ENCODE data around the gene RUNX2. TPM values are rescaled to one million over a fixed set of nuclear protein-coding genes. Genes with fewer than 3 reads are reported as not detected.

The RUNX2 gene
- total and polyA plus RNA-seq, 2 donors (not counting 1 experiment from before 2014, with no cell fraction given), result 1.3 to 2.4 TPM

- no peak for DNase-seq
- H3K4me1 Mint-ChIP-seq, result peaks cover 28% of the 10 kb centered on the region
- H2AFZ ChIP-seq (ENCODE audit: insufficient read depth, low read depth, low read length, poor library complexity, severe bottlenecking), result no peak overlapping the region
- no peak overlapping the region for H3K4me3 Mint-ChIP-seq
- H3K9me3 ChIP-seq (ENCODE audit: control extremely low read depth in 1 of 3, control insufficient read depth in 2 of 3, insufficient read depth in 1 of 3, low read length in 2 of 3), result peaks cover 0 to 4% (median 0%) of the 10 kb centered on the region in 3 donors
- H3K4me1 ChIP-seq (ENCODE audit: control insufficient read depth in 2 of 2, insufficient read depth in 2 of 2, low read length in 2 of 2), result peaks cover 18 to 19% of the 10 kb centered on the region in 2 donors
- H3K27ac Mint-ChIP-seq, result no peak overlapping the region
- CTCF ChIA-PET, result no interaction called here
- H3K79me2 ChIP-seq (ENCODE audit: control insufficient read depth, insufficient read depth, low read length), result no peaks in the 10 kb centered on the region
- H3K27me3 Mint-ChIP-seq, result peaks cover 37% of the 10 kb centered on the region
- H3K4me3 ChIP-seq (ENCODE audit: control extremely low read depth in 1 of 5, extremely low read depth in 1 of 5, insufficient read depth in 1 of 5, low read depth in 2 of 5, low read length in 4 of 5), result no peak overlapping the region
- H3K27ac ChIP-seq (ENCODE audit: low read length in 2 of 2), result no peak overlapping the region
- POLR2A ChIA-PET, result no interaction called here
- no peak overlapping the region for H3K4me2 ChIP-seq (replicated peaks; ENCODE audit: low read depth, low read length, poor library complexity, severe bottlenecking)
- H3K9me3 Mint-ChIP-seq (ENCODE audit: insufficient read depth), result no peaks in the 10 kb centered on the region
- no peaks in the 10 kb centered on the region for H4K20me1 ChIP-seq (ENCODE audit: control insufficient read depth, insufficient read depth, low read length, poor library complexity, severe bottlenecking)
- peaks cover 0 to 43% (median 31%) of the 10 kb centered on the region in 4 experiments for H3K27me3 ChIP-seq (replicated peaks in 1 of 4; ENCODE audit: control extremely low read depth in 1 of 4, control insufficient read depth in 3 of 4, insufficient read depth in 4 of 4, low read length in 3 of 4)
- no peak overlapping the region for H3K9ac ChIP-seq (ENCODE audit: low read length)
- 14% methylated on average over 1 of the region's 3 CpGs for WGBS (ENCODE audit: insufficient coverage)
- no peaks in the 10 kb centered on the region for H3K36me3 ChIP-seq (replicated peaks in 1 of 2; ENCODE audit: control extremely low read depth in 1 of 2, control insufficient read depth in 1 of 2, extremely low read depth in 1 of 2, insufficient read depth in 2 of 2, low read length in 1 of 2)
- intact Hi-C loops (cut with micrococcal nuclease), result no loop called here
- TF ChIP-seq EZH2 (IDR thresholded peaks at IDR 0.05; ENCODE audit: borderline replicate concordance, insufficient read depth, low read depth, low read length, poor library complexity, severe bottlenecking), result no peak
- TF ChIP-seq CTCF (IDR thresholded peaks at IDR 0.05), result no peak
- ATAC-seq (ENCODE audit: low read depth), result no peak
Measured at GRCh38 chr6:45415788-45416518, 87.8 kb downstream of the RUNX2 start.

- no peaks in the 10 kb centered on the region for H4K20me1 ChIP-seq (ENCODE audit: control insufficient read depth, insufficient read depth, low read length, poor library complexity, severe bottlenecking)
- H3K27me3 ChIP-seq (replicated peaks in 1 of 4; ENCODE audit: control extremely low read depth in 1 of 4, control insufficient read depth in 3 of 4, insufficient read depth in 4 of 4, low read length in 3 of 4), result peaks cover 0 to 48% (median 39%) of the 10 kb centered on the region in 4 experiments
- POLR2A ChIA-PET, result no interaction called here
- no peak overlapping the region for H3K27ac ChIP-seq (ENCODE audit: low read length in 2 of 2)
- ATAC-seq (ENCODE audit: low read depth) (no peak), DNase-seq (no peak)
- CTCF ChIA-PET, result interaction anchor here (4.4 kb wide), 1 partner anchor 761 kb away, joined by 25 read pairs; no protein-coding TSS in a partner anchor
- H3K79me2 ChIP-seq (ENCODE audit: control insufficient read depth, insufficient read depth, low read length), result no peaks in the 10 kb centered on the region
- peaks cover 0 to 4% (median 0%) of the 10 kb centered on the region in 3 donors for H3K9me3 ChIP-seq (ENCODE audit: control extremely low read depth in 1 of 3, control insufficient read depth in 2 of 3, insufficient read depth in 1 of 3, low read length in 2 of 3)
- no CpG with 5 or more reads among the region's 2 CpGs for WGBS (ENCODE audit: insufficient coverage)
- H3K9me3 Mint-ChIP-seq (ENCODE audit: insufficient read depth), result no peaks in the 10 kb centered on the region
- intact Hi-C loops (cut with micrococcal nuclease), result no loop called here
- H3K27ac Mint-ChIP-seq, result no peak overlapping the region
- no peak for TF ChIP-seq EZH2 (IDR thresholded peaks at IDR 0.05; ENCODE audit: borderline replicate concordance, insufficient read depth, low read depth, low read length, poor library complexity, severe bottlenecking)
- no peak for TF ChIP-seq CTCF (IDR thresholded peaks at IDR 0.05)
- H3K27me3 Mint-ChIP-seq, result peaks cover 42% of the 10 kb centered on the region
- no peak overlapping the region for H3K4me3 Mint-ChIP-seq
- peaks cover 34% of the 10 kb centered on the region for H3K4me1 Mint-ChIP-seq
- no peak overlapping the region for H3K4me3 ChIP-seq (ENCODE audit: control extremely low read depth in 1 of 5, extremely low read depth in 1 of 5, insufficient read depth in 1 of 5, low read depth in 2 of 5, low read length in 4 of 5)
- H3K4me1 ChIP-seq (ENCODE audit: control insufficient read depth in 2 of 2, insufficient read depth in 2 of 2, low read length in 2 of 2), result peaks cover 25% of the 10 kb centered on the region in 2 donors
- no peak overlapping the region for H2AFZ ChIP-seq (ENCODE audit: insufficient read depth, low read depth, low read length, poor library complexity, severe bottlenecking)
- H3K4me2 ChIP-seq (replicated peaks; ENCODE audit: low read depth, low read length, poor library complexity, severe bottlenecking), result no peak overlapping the region
- H3K36me3 ChIP-seq (replicated peaks in 1 of 2; ENCODE audit: control extremely low read depth in 1 of 2, control insufficient read depth in 1 of 2, extremely low read depth in 1 of 2, insufficient read depth in 2 of 2, low read length in 1 of 2), result no peaks in the 10 kb centered on the region
- H3K9ac ChIP-seq (ENCODE audit: low read length), result no peak overlapping the region
Measured at GRCh38 chr6:45416700-45417099, 88.6 kb downstream of the RUNX2 start.
